GM12878 (cell line): Measurements from ENCODE around the gene RALBP1. TPM values are rescaled to one million over a fixed set of nuclear protein-coding genes. Genes with fewer than 3 reads are reported as not detected.

ENCODE experiments used
- ATAC-seq: fragments of 200-7000 bp; cut with Tn5 transposase; 3 replicates; pipeline ENCODE4 v1.9.1; 2020; ENCODE audit warnings: mild to moderate bottlenecking, moderate library complexity
- BruUV-seq: library from RNA; stranded (reverse); fragments of 400-500 nt; replicated peaks from 2 replicates; lab custom pipeline; 2021; lab: Mats Ljungman, UMichigan
- CTCF ChIA-PET: fragments of 300-600 bp; sonication (Branson Sonifier 250); formaldehyde crosslinking; extraction: SDS; loops from one replicate; lab custom pipeline; 2021; ENCODE audit warnings: inconsistent platforms; lab: Yijun Ruan, JAX
- POLR2A ChIA-PET: fragments of 350-600 bp; formaldehyde crosslinking; extraction: SDS; loops from one replicate; lab custom pipeline; 2021; ENCODE audit warnings: inconsistent platforms; lab: Charles Lee
- RAD21 ChIA-PET: fragments of 300-600 bp; sonication (Branson Sonifier 250); formaldehyde crosslinking; loops from one replicate; lab custom pipeline; 2023; ENCODE audit warnings: antibody characterized with exemption; ENCODE audit not compliant: unreplicated experiment; lab: Charles Lee
- SMC1A ChIA-PET: fragments of 300-600 bp; sonication (Branson Sonifier 250); formaldehyde crosslinking; loops from one replicate; lab custom pipeline; 2023; ENCODE audit not compliant: unreplicated experiment, uncharacterized antibody; lab: Charles Lee
- DNase-seq: peaks from one replicate; pipeline ENCODE4 v3.0.0-alpha.2; 2011; ENCODE audit warnings: low read depth, low spot score
- FAIRE-seq: peaks from 3 replicates; lab custom pipeline; 2011; peaks lifted over from hg19 to GRCh38; lab: Jason Lieb, UNC
- H2AFZ ChIP-seq: 2 replicates; pipeline ENCODE4 v1.6.0; 2011; ENCODE audit warnings: low read depth, low read length, control low read depth; ENCODE audit not compliant: control insufficient read depth
- H3K27ac ChIP-seq: 2 replicates; pipeline ENCODE4 v1.5.1; 2011; ENCODE audit warnings: control low read depth; ENCODE audit not compliant: control insufficient read depth, insufficient read depth
- H3K27me3 ChIP-seq, 2 experiments: replicated peaks in 1 of 2; 2 replicates each; pipeline versions ENCODE4 v1.6.0 to v1.6.1; 2011; ENCODE audit warnings: low read length in 1 of 2; ENCODE audit not compliant: control insufficient read depth in 2 of 2, insufficient read depth in 2 of 2
- H3K36me3 ChIP-seq, 2 experiments: 2 replicates each; pipeline ENCODE4 v1.5.1; 2011; ENCODE audit warnings: low read length in 1 of 2; ENCODE audit not compliant: control insufficient read depth in 2 of 2, insufficient read depth in 2 of 2
- H3K4me1 ChIP-seq: 2 replicates; pipeline ENCODE4 v1.6.1; 2011; ENCODE audit warnings: mild to moderate bottlenecking, low read length, moderate library complexity, mixed read lengths; ENCODE audit not compliant: control insufficient read depth, insufficient read depth
- H3K4me2 ChIP-seq: 2 replicates; pipeline ENCODE4 v1.6.0; 2011; ENCODE audit warnings: control low read depth; ENCODE audit not compliant: control insufficient read depth, insufficient read depth
- H3K4me3 ChIP-seq: fragments of 200-600 bp; sonication (generic); 2 replicates; pipeline ENCODE4 v1.5.1; 2016
- H3K79me2 ChIP-seq: 2 replicates; pipeline ENCODE4 v1.6.0; 2011; ENCODE audit warnings: low read length; ENCODE audit not compliant: control insufficient read depth, insufficient read depth
- H3K9ac ChIP-seq: 2 replicates; pipeline ENCODE4 v1.8.0; 2011; ENCODE audit warnings: low read length, control low read depth, mixed read lengths; ENCODE audit not compliant: control insufficient read depth, insufficient read depth
- H3K9me3 ChIP-seq: replicated peaks from 3 replicates; pipeline ENCODE4 v1.5.1; 2011; ENCODE audit warnings: mild to moderate bottlenecking, low read length; ENCODE audit not compliant: control insufficient read depth, insufficient read depth
- H4K20me1 ChIP-seq: 2 replicates; pipeline ENCODE4 v1.6.0; 2011; ENCODE audit not compliant: control insufficient read depth, insufficient read depth
- BRCA1 ChIP-seq: IDR thresholded peaks from 2 replicates; pipeline ENCODE4 v1.6.1; 2011; ENCODE audit warnings: low read depth, low read length, improper control_type of control experiment
- CHD1 ChIP-seq: IDR thresholded peaks from 2 replicates; pipeline ENCODE4 v1.6.1; 2012; ENCODE audit warnings: low read depth, low read length, improper control_type of control experiment
- EZH2 ChIP-seq: IDR thresholded peaks from 2 replicates; pipeline ENCODE4 v1.6.1; 2012; ENCODE audit warnings: low read depth, mild to moderate bottlenecking, control low read depth, inconsistent platforms, low read length, borderline replicate concordance; ENCODE audit not compliant: control insufficient read depth
- FOS ChIP-seq: IDR thresholded peaks from 3 replicates; pipeline ENCODE4 v1.6.1; 2011; ENCODE audit warnings: borderline replicate concordance; ENCODE audit not compliant: insufficient read length; ENCODE audit errors: extremely low read depth
- IKZF1 ChIP-seq: fragments of 450-650 bp; conservative IDR thresholded peaks from 2 replicates; pipeline ENCODE4 v1.6.1; 2017; ENCODE audit warnings: antibody characterized with exemption, mild to moderate bottlenecking
- MEF2B ChIP-seq: fragments of 450-650 bp; IDR thresholded peaks from 2 replicates; pipeline ENCODE4 v1.6.1; 2018; ENCODE audit warnings: mild to moderate bottlenecking, moderate library complexity; ENCODE audit not compliant: partially characterized antibody, poor library complexity, severe bottlenecking
- MTA2 ChIP-seq: fragments of 450-650 bp; IDR thresholded peaks from 2 replicates; pipeline ENCODE4 v1.6.1; 2016; ENCODE audit warnings: low read depth, mild to moderate bottlenecking, moderate library complexity
- NFYB ChIP-seq: IDR thresholded peaks from 2 replicates; pipeline ENCODE4 v1.6.1; 2011; ENCODE audit warnings: low read depth, mild to moderate bottlenecking, low read length, improper control_type of control experiment, moderate library complexity; ENCODE audit not compliant: insufficient read depth
- PAX8 ChIP-seq: fragments of 450-650 bp; IDR thresholded peaks from 2 replicates; pipeline ENCODE4 v1.6.1; 2017; ENCODE audit warnings: mild to moderate bottlenecking, moderate library complexity
- RB1 ChIP-seq: fragments of 450-650 bp; formaldehyde crosslinking; IDR thresholded peaks from 2 replicates; pipeline ENCODE4 v1.6.1; 2017; ENCODE audit warnings: mild to moderate bottlenecking, borderline replicate concordance
- SREBF1 ChIP-seq: IDR thresholded peaks from 2 replicates; pipeline ENCODE4 v1.6.1; 2012; ENCODE audit warnings: mild to moderate bottlenecking, low read length
- SUPT20H ChIP-seq: IDR thresholded peaks from 2 replicates; pipeline ENCODE4 v1.6.1; 2011; ENCODE audit warnings: low read depth, mild to moderate bottlenecking, low read length, moderate library complexity, borderline replicate concordance; ENCODE audit not compliant: control insufficient read depth
- SUZ12 ChIP-seq: fragments of 200-600 bp; sonication (generic); IDR thresholded peaks from one replicate; pipeline ENCODE4 v1.6.1; 2018; ENCODE audit warnings: antibody characterized with exemption, mild to moderate bottlenecking; ENCODE audit not compliant: unreplicated experiment
- ZNF24 ChIP-seq: fragments of 450-650 bp; IDR thresholded peaks from 2 replicates; pipeline ENCODE4 v1.6.1; 2017; ENCODE audit warnings: antibody characterized with exemption, mild to moderate bottlenecking
- WGBS: methylation state at CpG from one replicate; pipeline ENCODE4 v1.1.6; 2016; ENCODE audit warnings: low lambda C conversion rate; ENCODE audit not compliant: insufficient replicate concordance, insufficient coverage; ENCODE audit errors: missing lambda C conversion rate; 5-methylcytosine and 5-hydroxymethylcytosine counted together
- in situ Hi-C: fragments of 300-500 bp; cut with MboI; formaldehyde crosslinking; loops from 9 replicates; pipeline ENCODE4 v1.14.3; 2018; ENCODE audit warnings: mixed read lengths
- intact Hi-C: fragments of 100-400 bp; cut with micrococcal nuclease; formaldehyde crosslinking; loops from one replicate; pipeline ENCODE4 v1.14.2; 2022; ENCODE audit not compliant: unreplicated experiment
- polyA plus RNA-seq, 11 experiments: library from polyadenylated mRNA; depleted of rRNA in 4 of 11; unstranded in 6 of 11; stranded (reverse) in 5 of 11; fragments of >200 nt; fragmentation: Nextera tagmentation in 4 of 11; fragmentation: Illumina TruSeq in 1 of 11; extraction: Ambion mirVana in 4 of 11; extraction: Trizol in 1 of 11; gene quantifications; 1 replicate in 1 of 11; 2 replicates in 10 of 11; pipeline versions ENCODE4 v1.2.1 to v1.2.3, GENCODE V29; 2011 to 2016; ENCODE audit warnings: inconsistent platforms in 2 of 11, missing spikeins in 2 of 11, low read depth in 1 of 11
- total RNA-seq, 4 experiments: library from RNA; depleted of rRNA in 3 of 4; stranded (reverse); fragments of >200 nt in 3 of 4; fragmentation: Illumina TruSeq in 1 of 4; extraction: Trizol in 1 of 4; gene quantifications; 2 replicates each; pipeline versions ENCODE4 v1.2.1 to v1.2.3, GENCODE V29; 2013 to 2021
- TF ChIP-seq, protein P1 (sequence below), 3 experiments: IDR thresholded peaks in 2 of 3; conservative IDR thresholded peaks in 1 of 3; 2 replicates each; pipeline ENCODE4 v1.5.1; 2011; ENCODE audit warnings: low read depth in 3 of 3, low read length in 3 of 3, mild to moderate bottlenecking in 3 of 3, control low read depth in 2 of 3, moderate library complexity in 2 of 3, inconsistent platforms in 1 of 3, mixed read lengths in 1 of 3; ENCODE audit not compliant: control insufficient read depth in 2 of 3, insufficient read depth in 1 of 3; ENCODE audit errors: extremely low read depth in 1 of 3
- TF ChIP-seq, protein P2 (sequence below): fragments of 450-650 bp; IDR thresholded peaks from 2 replicates; pipeline ENCODE4 v1.6.1; 2014; ENCODE audit warnings: mild to moderate bottlenecking
- TF ChIP-seq, protein P3 (sequence below): fragments of 450-650 bp; IDR thresholded peaks from 2 replicates; pipeline ENCODE4 v1.6.1; 2017; ENCODE audit warnings: borderline replicate concordance
- TF ChIP-seq, protein P4 (sequence below): fragments of 450-650 bp; IDR thresholded peaks from 2 replicates; pipeline ENCODE4 v1.6.1; 2016; ENCODE audit warnings: mild to moderate bottlenecking

Gene RALBP1
- total and polyA plus RNA-seq, 10 of the 15 experiments (the other 5 are each of a cell fraction or from before 2014, with no cell fraction given) = 11.2 to 46.9 (median 41.8) TPM

DNA sequence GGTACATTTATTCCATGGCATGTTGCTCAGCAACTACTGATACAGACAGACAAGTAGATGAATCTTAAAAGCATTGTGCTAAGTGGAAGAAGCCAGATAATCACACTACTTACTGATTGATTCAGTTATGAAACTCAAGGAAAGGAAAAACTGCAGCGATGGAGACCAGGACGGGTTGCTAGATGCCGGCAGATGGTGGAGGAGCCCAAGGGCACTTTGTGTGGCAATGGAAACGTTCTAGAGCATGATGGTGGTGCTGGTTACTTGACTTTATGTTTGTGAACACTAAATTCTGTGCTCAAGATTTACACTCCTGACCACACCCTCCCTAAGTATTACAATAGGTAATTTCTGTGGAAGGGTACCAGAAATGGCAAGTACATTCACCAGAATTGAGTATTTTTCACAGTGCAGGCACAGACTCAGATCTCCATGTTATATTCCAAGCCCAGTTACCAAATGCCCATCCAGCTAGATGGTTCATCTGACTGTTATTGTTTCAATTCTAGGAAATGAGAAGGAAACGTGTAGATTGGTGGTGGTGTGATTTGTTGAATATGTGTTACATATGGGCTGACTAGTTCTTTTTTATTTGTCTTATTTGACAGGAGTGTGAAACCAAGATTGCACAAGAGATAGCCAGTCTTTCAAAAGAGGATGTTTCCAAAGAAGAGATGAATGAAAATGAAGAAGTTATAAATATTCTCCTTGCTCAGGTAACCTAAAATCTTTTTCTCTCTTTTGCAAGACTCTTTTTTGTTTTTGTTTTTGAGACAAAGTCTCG, 55.1 kb downstream of the RALBP1 start:
- CTCF ChIA-PET = interaction anchor here (1.1 kb wide), 1 partner anchor 14 kb away, joined by 3 read pairs; no protein-coding TSS in a partner anchor
- RAD21 ChIA-PET = interaction anchor here (1.3 to 1.6 kb wide), 2 partner anchors 14 to 16 kb away, joined by 3 to 4 read pairs; no protein-coding TSS in a partner anchor
- no TSS peak for BruUV-seq
- intact Hi-C loops = no loop called here
- Histone ChIP-seq H3K27me3 (no peaks in the 10 kb centered on the region), H2AFZ (no peak overlapping the region), H3K9me3 (no peaks in the 10 kb centered on the region; the same call in 2 of the 3 replicates), H3K9ac (no peak overlapping the region), H3K27ac (no peak overlapping the region), H3K4me3 (no peak overlapping the region), H4K20me1 (no peaks in the 10 kb centered on the region), H3K79me2 (no peaks in the 10 kb centered on the region), H3K36me3 (peaks cover 5 to 12% of the 10 kb centered on the region in 2 experiments), H3K4me1 (no peaks in the 10 kb centered on the region), H3K4me2 (no peak overlapping the region)
- in situ Hi-C loops = no loop called here
- FAIRE-seq (no peak), DNase-seq (no peak), ATAC-seq (no peak)
- POLR2A ChIA-PET = no interaction called here
- SMC1A ChIA-PET = interaction anchor here (1.6 kb wide), 1 partner anchor 10 kb away, joined by 3 read pairs; no protein-coding TSS in a partner anchor
- 88% methylated on average over 6 of the region's 6 CpGs for WGBS
- TF ChIP-seq, protein P1, sequence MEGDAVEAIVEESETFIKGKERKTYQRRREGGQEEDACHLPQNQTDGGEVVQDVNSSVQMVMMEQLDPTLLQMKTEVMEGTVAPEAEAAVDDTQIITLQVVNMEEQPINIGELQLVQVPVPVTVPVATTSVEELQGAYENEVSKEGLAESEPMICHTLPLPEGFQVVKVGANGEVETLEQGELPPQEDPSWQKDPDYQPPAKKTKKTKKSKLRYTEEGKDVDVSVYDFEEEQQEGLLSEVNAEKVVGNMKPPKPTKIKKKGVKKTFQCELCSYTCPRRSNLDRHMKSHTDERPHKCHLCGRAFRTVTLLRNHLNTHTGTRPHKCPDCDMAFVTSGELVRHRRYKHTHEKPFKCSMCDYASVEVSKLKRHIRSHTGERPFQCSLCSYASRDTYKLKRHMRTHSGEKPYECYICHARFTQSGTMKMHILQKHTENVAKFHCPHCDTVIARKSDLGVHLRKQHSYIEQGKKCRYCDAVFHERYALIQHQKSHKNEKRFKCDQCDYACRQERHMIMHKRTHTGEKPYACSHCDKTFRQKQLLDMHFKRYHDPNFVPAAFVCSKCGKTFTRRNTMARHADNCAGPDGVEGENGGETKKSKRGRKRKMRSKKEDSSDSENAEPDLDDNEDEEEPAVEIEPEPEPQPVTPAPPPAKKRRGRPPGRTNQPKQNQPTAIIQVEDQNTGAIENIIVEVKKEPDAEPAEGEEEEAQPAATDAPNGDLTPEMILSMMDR (IDR thresholded peaks at IDR 0.05 in 2 of 3, conservative IDR thresholded peaks at IDR 0.05 in 1 of 3; ENCODE audit: control insufficient read depth in 2 of 3, extremely low read depth in 1 of 3, insufficient read depth in 1 of 3, low read depth in 3 of 3, low read length in 3 of 3) = no peak
- no peak for TF ChIP-seq EZH2
- no peak for TF ChIP-seq IKZF1
- TF ChIP-seq, protein P2, sequence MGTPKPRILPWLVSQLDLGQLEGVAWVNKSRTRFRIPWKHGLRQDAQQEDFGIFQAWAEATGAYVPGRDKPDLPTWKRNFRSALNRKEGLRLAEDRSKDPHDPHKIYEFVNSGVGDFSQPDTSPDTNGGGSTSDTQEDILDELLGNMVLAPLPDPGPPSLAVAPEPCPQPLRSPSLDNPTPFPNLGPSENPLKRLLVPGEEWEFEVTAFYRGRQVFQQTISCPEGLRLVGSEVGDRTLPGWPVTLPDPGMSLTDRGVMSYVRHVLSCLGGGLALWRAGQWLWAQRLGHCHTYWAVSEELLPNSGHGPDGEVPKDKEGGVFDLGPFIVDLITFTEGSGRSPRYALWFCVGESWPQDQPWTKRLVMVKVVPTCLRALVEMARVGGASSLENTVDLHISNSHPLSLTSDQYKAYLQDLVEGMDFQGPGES = no peak
- no peak for TF ChIP-seq MTA2
- no peak for TF ChIP-seq SUPT20H
- TF ChIP-seq, protein P3, sequence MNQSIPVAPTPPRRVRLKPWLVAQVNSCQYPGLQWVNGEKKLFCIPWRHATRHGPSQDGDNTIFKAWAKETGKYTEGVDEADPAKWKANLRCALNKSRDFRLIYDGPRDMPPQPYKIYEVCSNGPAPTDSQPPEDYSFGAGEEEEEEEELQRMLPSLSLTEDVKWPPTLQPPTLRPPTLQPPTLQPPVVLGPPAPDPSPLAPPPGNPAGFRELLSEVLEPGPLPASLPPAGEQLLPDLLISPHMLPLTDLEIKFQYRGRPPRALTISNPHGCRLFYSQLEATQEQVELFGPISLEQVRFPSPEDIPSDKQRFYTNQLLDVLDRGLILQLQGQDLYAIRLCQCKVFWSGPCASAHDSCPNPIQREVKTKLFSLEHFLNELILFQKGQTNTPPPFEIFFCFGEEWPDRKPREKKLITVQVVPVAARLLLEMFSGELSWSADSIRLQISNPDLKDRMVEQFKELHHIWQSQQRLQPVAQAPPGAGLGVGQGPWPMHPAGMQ = no peak
- TF ChIP-seq, protein P4, sequence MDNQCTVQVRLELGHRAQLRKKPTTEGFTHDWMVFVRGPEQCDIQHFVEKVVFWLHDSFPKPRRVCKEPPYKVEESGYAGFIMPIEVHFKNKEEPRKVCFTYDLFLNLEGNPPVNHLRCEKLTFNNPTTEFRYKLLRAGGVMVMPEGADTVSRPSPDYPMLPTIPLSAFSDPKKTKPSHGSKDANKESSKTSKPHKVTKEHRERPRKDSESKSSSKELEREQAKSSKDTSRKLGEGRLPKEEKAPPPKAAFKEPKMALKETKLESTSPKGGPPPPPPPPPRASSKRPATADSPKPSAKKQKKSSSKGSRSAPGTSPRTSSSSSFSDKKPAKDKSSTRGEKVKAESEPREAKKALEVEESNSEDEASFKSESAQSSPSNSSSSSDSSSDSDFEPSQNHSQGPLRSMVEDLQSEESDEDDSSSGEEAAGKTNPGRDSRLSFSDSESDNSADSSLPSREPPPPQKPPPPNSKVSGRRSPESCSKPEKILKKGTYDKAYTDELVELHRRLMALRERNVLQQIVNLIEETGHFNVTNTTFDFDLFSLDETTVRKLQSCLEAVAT = no peak
- no peak for TF ChIP-seq BRCA1
- TF ChIP-seq RB1 = no peak
- TF ChIP-seq MEF2B = no peak
- no peak for TF ChIP-seq ZNF24
- TF ChIP-seq CHD1 = no peak
- no peak for TF ChIP-seq SREBF1
- no peak for TF ChIP-seq PAX8
- TF ChIP-seq NFYB = no peak
- no peak for TF ChIP-seq FOS
- no peak for TF ChIP-seq SUZ12
